ENCODE data around the gene PLEKHN1.

PLEKHN1 gene

GRCh38 chr1:931380-932172, 34.7 kb upstream of the PLEKHN1 start:
- DNase-seq (ENCODE audit: low read depth, low spot score) = no peak
- H3K9me3 ChIP-seq (ENCODE audit: insufficient read depth, low read length) = no peaks in the 10 kb centered on the region
- H3K27me3 ChIP-seq (ENCODE audit: insufficient read depth, insufficient read length) = peaks cover 61% of the 10 kb centered on the region
- peaks cover 21% of the 10 kb centered on the region for H3K4me1 ChIP-seq (ENCODE audit: insufficient read depth, insufficient read length)
- no peak for TF ChIP-seq ZNF274 (IDR thresholded peaks at IDR 0.05; ENCODE audit: low read depth, low read length)
- TF ChIP-seq SUZ12 (IDR thresholded peaks at IDR 0.05; ENCODE audit: extremely low read depth, insufficient read depth, insufficient read length) = no peak
- TF ChIP-seq YY1 (IDR thresholded peaks at IDR 0.05; ENCODE audit: insufficient read depth, insufficient read length) = no peak
- no peaks in the 10 kb centered on the region for H3K36me3 ChIP-seq (ENCODE audit: insufficient read depth, insufficient read length, low read length)
- H3K9ac ChIP-seq (ENCODE audit: insufficient read length, low read depth) = no peak overlapping the region
- H3K4me3 ChIP-seq (ENCODE audit: insufficient read length, low read depth) = no peak overlapping the region

GRCh38 chr1:932173-932510, 34.1 kb upstream of the PLEKHN1 start:
- Histone ChIP-seq H3K9ac (ENCODE audit: insufficient read length, low read depth) (no peak overlapping the region), H3K9me3 (ENCODE audit: insufficient read depth, low read length) (no peaks in the 10 kb centered on the region), H3K36me3 (ENCODE audit: insufficient read depth, insufficient read length, low read length) (no peaks in the 10 kb centered on the region), H3K4me3 (ENCODE audit: insufficient read length, low read depth) (no peak overlapping the region), H3K27me3 (ENCODE audit: insufficient read depth, insufficient read length) (peaks cover 59% of the 10 kb centered on the region), H3K4me1 (ENCODE audit: insufficient read depth, insufficient read length) (peaks cover 24% of the 10 kb centered on the region)
- TF ChIP-seq SUZ12 (IDR thresholded peaks at IDR 0.05; ENCODE audit: extremely low read depth, insufficient read depth, insufficient read length) (no peak), YY1 (IDR thresholded peaks at IDR 0.05; ENCODE audit: insufficient read depth, insufficient read length) (no peak)
- DNase-seq (ENCODE audit: low read depth, low spot score) = no peak

- Histone ChIP-seq H3K27me3 (ENCODE audit: insufficient read depth, insufficient read length) (peaks cover 55% of the 10 kb centered on the region), H3K36me3 (ENCODE audit: insufficient read depth, insufficient read length, low read length) (no peaks in the 10 kb centered on the region), H3K9ac (ENCODE audit: insufficient read length, low read depth) (no peak overlapping the region), H3K4me1 (ENCODE audit: insufficient read depth, insufficient read length) (peaks cover 26% of the 10 kb centered on the region), H3K4me3 (ENCODE audit: insufficient read length, low read depth) (no peak overlapping the region), H3K9me3 (ENCODE audit: insufficient read depth, low read length) (no peaks in the 10 kb centered on the region)
- TF ChIP-seq YY1 (IDR thresholded peaks at IDR 0.05; ENCODE audit: insufficient read depth, insufficient read length) (no peak), ZNF274 (IDR thresholded peaks at IDR 0.05; ENCODE audit: low read depth, low read length) (no peak), SUZ12 (IDR thresholded peaks at IDR 0.05; ENCODE audit: extremely low read depth, insufficient read depth, insufficient read length) (no peak)
- no peak for DNase-seq (ENCODE audit: low read depth, low spot score)
These were observed 33.3 kb upstream of the PLEKHN1 start for GRCh38 chr1:932776-933602.

GRCh38 chr1:933603-933940, 32.7 kb upstream of the PLEKHN1 start:
- peaks cover 26% of the 10 kb centered on the region for H3K4me1 ChIP-seq (ENCODE audit: insufficient read depth, insufficient read length)
- DNase-seq (ENCODE audit: low read depth, low spot score) = no peak

GRCh38 chr1:934991-935750, 31.1 kb upstream of the PLEKHN1 start:
- H3K27me3 ChIP-seq (ENCODE audit: insufficient read depth, insufficient read length) = peaks cover 50% of the 10 kb centered on the region
- peaks cover 32% of the 10 kb centered on the region for H3K4me1 ChIP-seq (ENCODE audit: insufficient read depth, insufficient read length)
- no peak for TF ChIP-seq SUZ12 (IDR thresholded peaks at IDR 0.05; ENCODE audit: extremely low read depth, insufficient read depth, insufficient read length)
- no peak for DNase-seq (ENCODE audit: low read depth, low spot score)
- peak overlapping the region; percentile 19 for H3K4me3 ChIP-seq (ENCODE audit: insufficient read length, low read depth)
- no peaks in the 10 kb centered on the region for H3K9me3 ChIP-seq (ENCODE audit: insufficient read depth, low read length)
- peak overlapping the region; percentile 74 for H3K9ac ChIP-seq (ENCODE audit: insufficient read length, low read depth)
- H3K36me3 ChIP-seq (ENCODE audit: insufficient read depth, insufficient read length, low read length) = no peaks in the 10 kb centered on the region

More at GRCh38 chr1:933603-933940, 32.7 kb upstream of the PLEKHN1 start:
- Histone ChIP-seq H3K4me3 (ENCODE audit: insufficient read length, low read depth) (no peak overlapping the region), H3K36me3 (ENCODE audit: insufficient read depth, insufficient read length, low read length) (no peaks in the 10 kb centered on the region), H3K27me3 (ENCODE audit: insufficient read depth, insufficient read length) (peaks cover 51% of the 10 kb centered on the region), H3K9ac (ENCODE audit: insufficient read length, low read depth) (no peak overlapping the region), H3K9me3 (ENCODE audit: insufficient read depth, low read length) (no peaks in the 10 kb centered on the region)
- TF ChIP-seq SUZ12 (IDR thresholded peaks at IDR 0.05; ENCODE audit: extremely low read depth, insufficient read depth, insufficient read length) = no peak
- TF ChIP-seq YY1 (IDR thresholded peaks at IDR 0.05; ENCODE audit: insufficient read depth, insufficient read length) = no peak
- TF ChIP-seq ZNF274 (IDR thresholded peaks at IDR 0.05; ENCODE audit: low read depth, low read length) = no peak

GRCh38 chr1:935751-936231, 30.5 kb upstream of the PLEKHN1 start:
- peak; percentile 47 for DNase-seq (ENCODE audit: low read depth, low spot score)
- Histone ChIP-seq H3K9ac (ENCODE audit: insufficient read length, low read depth) (peak overlapping the region; percentile 74), H3K9me3 (ENCODE audit: insufficient read depth, low read length) (no peaks in the 10 kb centered on the region), H3K4me1 (ENCODE audit: insufficient read depth, insufficient read length) (peaks cover 28% of the 10 kb centered on the region), H3K4me3 (ENCODE audit: insufficient read length, low read depth) (peak overlapping the region; percentile 19), H3K27me3 (ENCODE audit: insufficient read depth, insufficient read length) (peaks cover 49% of the 10 kb centered on the region), H3K36me3 (ENCODE audit: insufficient read depth, insufficient read length, low read length) (no peaks in the 10 kb centered on the region)
- TF ChIP-seq ZNF274 (IDR thresholded peaks at IDR 0.05; ENCODE audit: low read depth, low read length) (no peak), SUZ12 (IDR thresholded peaks at IDR 0.05; ENCODE audit: extremely low read depth, insufficient read depth, insufficient read length) (no peak), YY1 (IDR thresholded peaks at IDR 0.05; ENCODE audit: insufficient read depth, insufficient read length) (no peak)

All from NT2/D1 (cell line).